ENCODE data around the gene SYT2. TPM values are rescaled to one million over a fixed set of nuclear protein-coding genes. Genes with fewer than 3 reads are reported as not detected.

SYT2 gene
- total RNA-seq, 1 experiment from 2014 or later: not detected

DNA sequence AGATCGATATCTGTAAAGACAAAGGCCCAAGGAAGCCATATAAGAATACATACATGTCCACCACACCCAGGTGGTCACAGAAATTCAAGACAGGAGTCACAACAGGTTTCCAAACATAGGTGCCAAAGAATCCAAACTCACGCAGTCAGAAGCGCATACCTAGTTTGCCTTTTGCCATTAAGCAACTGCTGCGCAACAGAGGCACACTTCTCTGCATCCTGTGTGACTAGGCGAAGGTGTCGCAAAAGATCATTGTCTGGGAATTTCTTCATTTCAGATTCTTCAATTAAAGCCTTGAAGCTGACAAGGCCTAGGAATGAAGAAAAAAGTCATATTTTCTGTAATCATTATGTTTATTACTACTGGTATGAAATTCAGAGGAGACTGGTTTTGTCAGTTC is 32.2 kb upstream of the SYT2 start:
- Histone ChIP-seq H3K4me2 (ENCODE audit: low read length) (no peak overlapping the region), H2AFZ (ENCODE audit: low read depth, low read length, poor library complexity, severe bottlenecking) (no peak overlapping the region), H3K27ac (ENCODE audit: low read depth, low read length) (no peak overlapping the region), H3K9ac (ENCODE audit: low read length) (no peak overlapping the region), H3K79me2 (ENCODE audit: insufficient read depth, low read length) (no peaks in the 10 kb centered on the region), H3K36me3 (ENCODE audit: control insufficient read depth in 1 of 2, insufficient read depth in 2 of 2, low read length in 2 of 2) (peaks cover 20 to 29% of the 10 kb centered on the region in 2 experiments; a peak in 2 of 4 replicates), H3K27me3 (ENCODE audit: insufficient read depth, low read length) (no peaks in the 10 kb centered on the region), H3K4me1 (ENCODE audit: control insufficient read depth in 1 of 2, insufficient read depth in 2 of 2, low read length in 2 of 2) (no peaks in the 10 kb centered on the region), H3K4me3 (replicated peaks in 1 of 2; ENCODE audit: low read depth in 1 of 2, low read length in 2 of 2) (no peak overlapping the region), H3K9me2 (ENCODE audit: insufficient read depth) (no peaks in the 10 kb centered on the region), H4K20me1 (ENCODE audit: insufficient read depth) (no peaks in the 10 kb centered on the region), H3K9me3 (ENCODE audit: control insufficient read depth in 1 of 2, insufficient read depth in 1 of 2, low read depth in 1 of 2, low read length in 2 of 2) (no peaks in the 10 kb centered on the region)
- DNase-seq (ENCODE audit: low read depth, low spot score) (no peak), ATAC-seq (no peak)
- ChIA-PET POLR2A (no interaction called here), CTCF (no interaction called here), RAD21 (ENCODE audit: low non-redundant PET in 1 of 2, low total read pairs in 2 of 2, uncharacterized antibody in 2 of 2, unreplicated experiment in 2 of 2) (no interaction called here)
- no TSS peak for BruUV-seq (replicated peaks)
- TF ChIP-seq, protein P1, sequence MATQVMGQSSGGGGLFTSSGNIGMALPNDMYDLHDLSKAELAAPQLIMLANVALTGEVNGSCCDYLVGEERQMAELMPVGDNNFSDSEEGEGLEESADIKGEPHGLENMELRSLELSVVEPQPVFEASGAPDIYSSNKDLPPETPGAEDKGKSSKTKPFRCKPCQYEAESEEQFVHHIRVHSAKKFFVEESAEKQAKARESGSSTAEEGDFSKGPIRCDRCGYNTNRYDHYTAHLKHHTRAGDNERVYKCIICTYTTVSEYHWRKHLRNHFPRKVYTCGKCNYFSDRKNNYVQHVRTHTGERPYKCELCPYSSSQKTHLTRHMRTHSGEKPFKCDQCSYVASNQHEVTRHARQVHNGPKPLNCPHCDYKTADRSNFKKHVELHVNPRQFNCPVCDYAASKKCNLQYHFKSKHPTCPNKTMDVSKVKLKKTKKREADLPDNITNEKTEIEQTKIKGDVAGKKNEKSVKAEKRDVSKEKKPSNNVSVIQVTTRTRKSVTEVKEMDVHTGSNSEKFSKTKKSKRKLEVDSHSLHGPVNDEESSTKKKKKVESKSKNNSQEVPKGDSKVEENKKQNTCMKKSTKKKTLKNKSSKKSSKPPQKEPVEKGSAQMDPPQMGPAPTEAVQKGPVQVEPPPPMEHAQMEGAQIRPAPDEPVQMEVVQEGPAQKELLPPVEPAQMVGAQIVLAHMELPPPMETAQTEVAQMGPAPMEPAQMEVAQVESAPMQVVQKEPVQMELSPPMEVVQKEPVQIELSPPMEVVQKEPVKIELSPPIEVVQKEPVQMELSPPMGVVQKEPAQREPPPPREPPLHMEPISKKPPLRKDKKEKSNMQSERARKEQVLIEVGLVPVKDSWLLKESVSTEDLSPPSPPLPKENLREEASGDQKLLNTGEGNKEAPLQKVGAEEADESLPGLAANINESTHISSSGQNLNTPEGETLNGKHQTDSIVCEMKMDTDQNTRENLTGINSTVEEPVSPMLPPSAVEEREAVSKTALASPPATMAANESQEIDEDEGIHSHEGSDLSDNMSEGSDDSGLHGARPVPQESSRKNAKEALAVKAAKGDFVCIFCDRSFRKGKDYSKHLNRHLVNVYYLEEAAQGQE (IDR thresholded peaks at IDR 0.05; ENCODE audit: low read depth): no peak
- no peak for TF ChIP-seq EZH2phosphoT487 (IDR thresholded peaks at IDR 0.05; ENCODE audit: borderline replicate concordance)
- TF ChIP-seq SIN3A (IDR thresholded peaks at IDR 0.05; ENCODE audit: low read depth): no peak
- no peak for TF ChIP-seq ELF1 (IDR thresholded peaks at IDR 0.05; ENCODE audit: borderline replicate concordance, low read depth)
- no peak for TF ChIP-seq RAD21 (IDR thresholded peaks at IDR 0.05; ENCODE audit: low read depth)
- TF ChIP-seq SRF (IDR thresholded peaks at IDR 0.05; ENCODE audit: low read depth): no peak
- no peak for TF ChIP-seq POLR2AphosphoS5 (IDR thresholded peaks at IDR 0.05; ENCODE audit: low read depth, low read length)
- TF ChIP-seq TCF7L2 (IDR thresholded peaks at IDR 0.05; ENCODE audit: borderline replicate concordance, extremely low read depth, insufficient read depth, insufficient read length): no peak
- TF ChIP-seq, protein P2, sequence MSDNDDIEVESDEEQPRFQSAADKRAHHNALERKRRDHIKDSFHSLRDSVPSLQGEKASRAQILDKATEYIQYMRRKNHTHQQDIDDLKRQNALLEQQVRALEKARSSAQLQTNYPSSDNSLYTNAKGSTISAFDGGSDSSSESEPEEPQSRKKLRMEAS (IDR thresholded peaks at IDR 0.05): no peak
- TF ChIP-seq YY1 (IDR thresholded peaks at IDR 0.05; ENCODE audit: extremely low read depth, insufficient replicate concordance, low read depth, low read length): no peak
- no peak for TF ChIP-seq JUND (IDR thresholded peaks at IDR 0.05)
- TF ChIP-seq EGR1 (IDR thresholded peaks at IDR 0.05; ENCODE audit: low read depth): no peak
- intact Hi-C loops (cut with micrococcal nuclease): no loop called here
